ENCODE data around the gene PDE6C. TPM values are rescaled to one million over a fixed set of nuclear protein-coding genes. Genes with fewer than 3 reads are reported as not detected.

Gene PDE6C
- total RNA-seq, 1 experiment from 2014 or later, result not detected

DNA sequence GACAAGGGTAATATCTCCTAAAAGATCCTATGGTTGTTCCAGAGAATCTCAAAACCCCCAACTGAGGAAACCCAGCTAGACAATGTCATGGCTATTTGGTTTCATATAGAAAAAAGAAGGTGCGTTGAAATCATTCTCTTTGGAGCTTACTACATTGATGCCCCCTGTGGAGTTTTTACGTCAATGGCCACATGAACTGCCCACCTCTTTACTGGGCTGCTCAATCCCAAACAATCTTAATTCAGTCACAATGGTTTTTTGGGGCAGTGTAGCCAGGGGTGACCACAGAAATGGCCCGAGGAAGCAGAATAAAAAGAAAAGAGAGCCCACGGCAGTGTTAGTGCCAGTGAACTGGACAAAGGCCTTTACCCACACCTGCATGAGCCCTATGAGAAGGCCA, 19.1 kb upstream of the PDE6C start:
- CTCF ChIA-PET, result no interaction called here
- H3K27ac ChIP-seq (ENCODE audit: low read length), result no peak overlapping the region
- H3K36me3 ChIP-seq (ENCODE audit: control insufficient read depth, insufficient read depth, low read length), result no peaks in the 10 kb centered on the region
- H3K4me3 ChIP-seq (ENCODE audit: low read depth in 2 of 2, low read length in 2 of 2), result no peak overlapping the region
- in situ Hi-C loops (cut with HindIII; ENCODE audit: low pct_unique_long_range_greater_than_20kb, low sequenced_read_pairs), result no loop called here
- no peaks in the 10 kb centered on the region for H3K9me3 ChIP-seq (ENCODE audit: control insufficient read depth, insufficient read depth, low read depth, low read length)
- intact Hi-C loops (cut with micrococcal nuclease; ENCODE audit: unreplicated experiment), result no loop called here
- POLR2A ChIA-PET, result no interaction called here
- ATAC-seq, result no peak
- no TSS peak for BruUV-seq (replicated peaks)
- H3K27me3 ChIP-seq (ENCODE audit: control insufficient read depth, insufficient read depth, low read length), result no peaks in the 10 kb centered on the region
- no peak for TF ChIP-seq TCF7L2 (IDR thresholded peaks at IDR 0.05; ENCODE audit: low read depth, low read length)
- no peak for TF ChIP-seq REST (IDR thresholded peaks at IDR 0.05; ENCODE audit: insufficient read depth in 1 of 2, low read depth in 2 of 2, low read length in 1 of 2)
- no peak for TF ChIP-seq POLR2AphosphoS5 (IDR thresholded peaks at IDR 0.05; ENCODE audit: low read depth, low read length)
- no peak for TF ChIP-seq SIN3A (IDR thresholded peaks at IDR 0.05; ENCODE audit: borderline replicate concordance, insufficient read depth, low read depth, low read length)
- no peak for TF ChIP-seq CTCF (IDR thresholded peaks at IDR 0.05)
- no peaks in the 10 kb centered on the region for H3K4me1 ChIP-seq (ENCODE audit: control insufficient read depth, insufficient read depth, low read length)
- DNase-seq (ENCODE audit: low read depth, low spot score), result no peak

GRCh38 chr10:93593749-93594148, 18.6 kb upstream of the PDE6C start:
- no TSS peak for BruUV-seq (replicated peaks)
- POLR2A ChIA-PET, result no interaction called here
- in situ Hi-C loops (cut with HindIII; ENCODE audit: low pct_unique_long_range_greater_than_20kb, low sequenced_read_pairs), result no loop called here
- ATAC-seq (no peak), DNase-seq (ENCODE audit: low read depth, low spot score) (no peak)
- Histone ChIP-seq H3K36me3 (ENCODE audit: control insufficient read depth, insufficient read depth, low read length) (no peaks in the 10 kb centered on the region), H3K27ac (ENCODE audit: low read length) (no peak overlapping the region), H3K27me3 (ENCODE audit: control insufficient read depth, insufficient read depth, low read length) (no peaks in the 10 kb centered on the region), H3K4me3 (ENCODE audit: low read depth in 2 of 2, low read length in 2 of 2) (no peak overlapping the region), H3K9me3 (ENCODE audit: control insufficient read depth, insufficient read depth, low read depth, low read length) (no peaks in the 10 kb centered on the region), H3K4me1 (ENCODE audit: control insufficient read depth, insufficient read depth, low read length) (no peaks in the 10 kb centered on the region)
- CTCF ChIA-PET, result no interaction called here
- no peak for TF ChIP-seq CTCF (IDR thresholded peaks at IDR 0.05)
- TF ChIP-seq REST (IDR thresholded peaks at IDR 0.05; ENCODE audit: insufficient read depth in 1 of 2, low read depth in 2 of 2, low read length in 1 of 2), result no peak
- TF ChIP-seq TCF7L2 (IDR thresholded peaks at IDR 0.05; ENCODE audit: low read depth, low read length), result no peak
- intact Hi-C loops (cut with micrococcal nuclease; ENCODE audit: unreplicated experiment), result no loop called here

Data from Panc1 (cell line).